Type B pancreatic cell (in vitro differentiated cells): ENCODE data around the gene LMAN1L. TPM values are rescaled to one million over a fixed set of nuclear protein-coding genes. Genes with fewer than 3 reads are reported as not detected.

ENCODE experiments used
- DNase-seq: peaks from one replicate; pipeline ENCODE4 v3.0.0; 2021; ENCODE audit warnings: mixed read lengths; ENCODE audit not compliant: unreplicated experiment; ENCODE audit errors: extremely low spot score
- H3K27ac Mint-ChIP-seq: 2 replicates; pipeline ENCODE4 v1.8.0; 2021; ENCODE audit warnings: mild to moderate bottlenecking, mixed read lengths
- H3K27me3 Mint-ChIP-seq: 2 replicates; pipeline ENCODE4 v1.8.0; 2021; ENCODE audit warnings: mixed read lengths
- H3K36me3 Mint-ChIP-seq: 2 replicates; pipeline ENCODE4 v1.8.0; 2021; ENCODE audit warnings: mixed read lengths
- H3K4me1 Mint-ChIP-seq: one replicate; pipeline ENCODE4 v1.8.0; 2021; ENCODE audit warnings: mixed read lengths; ENCODE audit not compliant: unreplicated experiment
- H3K4me3 Mint-ChIP-seq: 2 replicates; pipeline ENCODE4 v1.8.0; 2021; ENCODE audit warnings: mild to moderate bottlenecking, mixed read lengths
- H3K9me3 Mint-ChIP-seq: 2 replicates; pipeline ENCODE4 v1.8.0; 2021; ENCODE audit warnings: mixed read lengths
- total RNA-seq: library from RNA; stranded (reverse); gene quantifications from 2 replicates; pipeline ENCODE4 v1.2.1, GENCODE V29; 2021; ENCODE audit warnings: low replicate concordance
- TF ChIP-seq, protein P1 (sequence below): fragments of 200-600 bp; sonication (generic); conservative IDR thresholded peaks from 2 replicates; pipeline ENCODE4 v1.5.0; 2021; ENCODE audit warnings: antibody characterized with exemption, mild to moderate bottlenecking

Gene LMAN1L
- total RNA-seq, 1 donor from 2014 or later, result not detected

GRCh38 chr15:74821091-74821789, 8.6 kb downstream of the LMAN1L start:
- DNase-seq, result no peak

DNA sequence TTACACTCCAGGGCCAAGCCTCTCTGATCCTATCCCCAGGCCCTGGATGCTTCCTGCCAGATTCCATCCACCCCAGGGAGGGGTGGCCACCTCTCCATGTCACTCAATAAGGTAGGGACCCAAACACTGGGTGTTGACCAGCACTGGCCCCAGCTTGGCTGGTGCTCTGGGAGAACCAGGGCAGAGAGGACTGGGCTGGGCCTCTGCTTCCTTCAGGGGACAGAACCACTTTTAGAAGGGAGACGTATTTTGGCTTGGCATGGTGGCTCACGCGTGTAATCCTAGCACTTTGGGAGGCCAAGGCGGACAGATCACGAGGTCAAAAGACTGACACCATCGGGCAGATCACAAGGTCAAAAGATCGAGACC, 9.1 kb downstream of the LMAN1L start:
- Mint-ChIP-seq H3K27ac (no peak overlapping the region), H3K9me3 (no peaks in the 10 kb centered on the region), H3K36me3 (no peaks in the 10 kb centered on the region), H3K4me1 (peaks cover 8% of the 10 kb centered on the region), H3K4me3 (no peak overlapping the region), H3K27me3 (peaks cover 56% of the 10 kb centered on the region)
- TF ChIP-seq, protein P1, sequence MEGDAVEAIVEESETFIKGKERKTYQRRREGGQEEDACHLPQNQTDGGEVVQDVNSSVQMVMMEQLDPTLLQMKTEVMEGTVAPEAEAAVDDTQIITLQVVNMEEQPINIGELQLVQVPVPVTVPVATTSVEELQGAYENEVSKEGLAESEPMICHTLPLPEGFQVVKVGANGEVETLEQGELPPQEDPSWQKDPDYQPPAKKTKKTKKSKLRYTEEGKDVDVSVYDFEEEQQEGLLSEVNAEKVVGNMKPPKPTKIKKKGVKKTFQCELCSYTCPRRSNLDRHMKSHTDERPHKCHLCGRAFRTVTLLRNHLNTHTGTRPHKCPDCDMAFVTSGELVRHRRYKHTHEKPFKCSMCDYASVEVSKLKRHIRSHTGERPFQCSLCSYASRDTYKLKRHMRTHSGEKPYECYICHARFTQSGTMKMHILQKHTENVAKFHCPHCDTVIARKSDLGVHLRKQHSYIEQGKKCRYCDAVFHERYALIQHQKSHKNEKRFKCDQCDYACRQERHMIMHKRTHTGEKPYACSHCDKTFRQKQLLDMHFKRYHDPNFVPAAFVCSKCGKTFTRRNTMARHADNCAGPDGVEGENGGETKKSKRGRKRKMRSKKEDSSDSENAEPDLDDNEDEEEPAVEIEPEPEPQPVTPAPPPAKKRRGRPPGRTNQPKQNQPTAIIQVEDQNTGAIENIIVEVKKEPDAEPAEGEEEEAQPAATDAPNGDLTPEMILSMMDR, result no peak
- DNase-seq, result no peak

More at GRCh38 chr15:74821091-74821789, 8.6 kb downstream of the LMAN1L start:
- Mint-ChIP-seq H3K4me3 (no peak overlapping the region), H3K27me3 (peaks cover 52% of the 10 kb centered on the region), H3K36me3 (no peaks in the 10 kb centered on the region), H3K9me3 (no peaks in the 10 kb centered on the region), H3K27ac (no peak overlapping the region), H3K4me1 (peaks cover 9% of the 10 kb centered on the region)
- TF ChIP-seq, protein P1, result no peak

- peaks cover 56% of the 10 kb centered on the region for H3K27me3 Mint-ChIP-seq
- TF ChIP-seq, protein P1, result no peak
- no peak for DNase-seq
- H3K9me3 Mint-ChIP-seq, result no peaks in the 10 kb centered on the region
- no peaks in the 10 kb centered on the region for H3K36me3 Mint-ChIP-seq
- no peak overlapping the region for H3K4me3 Mint-ChIP-seq
- H3K4me1 Mint-ChIP-seq, result peaks cover 3% of the 10 kb centered on the region
- H3K27ac Mint-ChIP-seq, result no peak overlapping the region
These were observed 9.6 kb downstream of the LMAN1L start for GRCh38 chr15:74822233-74822632.

- Mint-ChIP-seq H3K9me3 (no peaks in the 10 kb centered on the region), H3K36me3 (no peaks in the 10 kb centered on the region), H3K27me3 (peaks cover 63% of the 10 kb centered on the region), H3K4me1 (no peaks in the 10 kb centered on the region), H3K4me3 (no peak overlapping the region), H3K27ac (no peak overlapping the region)
- TF ChIP-seq, protein P1, result no peak
- no peak for DNase-seq
These were observed 10.7 kb downstream of the LMAN1L start for GRCh38 chr15:74823324-74823723.

GRCh38 chr15:74824976-74825375, 12.3 kb downstream of the LMAN1L start:
- DNase-seq, result no peak
- no peaks in the 10 kb centered on the region for H3K9me3 Mint-ChIP-seq
- H3K4me1 Mint-ChIP-seq, result no peaks in the 10 kb centered on the region
- H3K36me3 Mint-ChIP-seq, result no peaks in the 10 kb centered on the region
- TF ChIP-seq, protein P1, result no peak
- H3K27me3 Mint-ChIP-seq, result peaks cover 75% of the 10 kb centered on the region
- H3K27ac Mint-ChIP-seq, result no peak overlapping the region
- no peak overlapping the region for H3K4me3 Mint-ChIP-seq
